ENCODE data around the gene CNOT6.

CNOT6 gene

DNA sequence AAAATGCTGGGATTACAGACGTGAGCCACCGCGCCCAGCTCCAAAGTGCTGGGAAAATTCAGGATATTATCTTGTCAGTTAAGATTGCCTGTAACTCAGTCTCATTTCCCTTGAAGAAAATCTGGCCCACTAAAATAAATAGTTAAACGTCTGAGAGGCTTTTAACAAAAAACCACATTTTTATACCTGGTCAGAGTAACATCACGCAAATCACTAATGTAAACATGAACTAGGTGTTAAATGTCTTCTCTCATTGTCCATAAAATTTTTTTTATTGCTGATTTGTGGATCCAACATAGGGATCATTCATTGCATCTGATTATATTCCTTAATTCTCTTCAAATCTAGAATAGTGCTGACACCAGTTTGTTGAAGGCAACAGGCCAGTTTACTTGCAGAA, 22.3 kb downstream of the CNOT6 start:
- ChIA-PET POLR2A (no interaction called here), CTCF (no interaction called here)
- TF ChIP-seq, protein P1, sequence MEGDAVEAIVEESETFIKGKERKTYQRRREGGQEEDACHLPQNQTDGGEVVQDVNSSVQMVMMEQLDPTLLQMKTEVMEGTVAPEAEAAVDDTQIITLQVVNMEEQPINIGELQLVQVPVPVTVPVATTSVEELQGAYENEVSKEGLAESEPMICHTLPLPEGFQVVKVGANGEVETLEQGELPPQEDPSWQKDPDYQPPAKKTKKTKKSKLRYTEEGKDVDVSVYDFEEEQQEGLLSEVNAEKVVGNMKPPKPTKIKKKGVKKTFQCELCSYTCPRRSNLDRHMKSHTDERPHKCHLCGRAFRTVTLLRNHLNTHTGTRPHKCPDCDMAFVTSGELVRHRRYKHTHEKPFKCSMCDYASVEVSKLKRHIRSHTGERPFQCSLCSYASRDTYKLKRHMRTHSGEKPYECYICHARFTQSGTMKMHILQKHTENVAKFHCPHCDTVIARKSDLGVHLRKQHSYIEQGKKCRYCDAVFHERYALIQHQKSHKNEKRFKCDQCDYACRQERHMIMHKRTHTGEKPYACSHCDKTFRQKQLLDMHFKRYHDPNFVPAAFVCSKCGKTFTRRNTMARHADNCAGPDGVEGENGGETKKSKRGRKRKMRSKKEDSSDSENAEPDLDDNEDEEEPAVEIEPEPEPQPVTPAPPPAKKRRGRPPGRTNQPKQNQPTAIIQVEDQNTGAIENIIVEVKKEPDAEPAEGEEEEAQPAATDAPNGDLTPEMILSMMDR (IDR thresholded peaks at IDR 0.05; ENCODE audit: control extremely low read depth, extremely low read depth, low read depth, missing control alignments) = no peak
- no peak for DNase-seq (ENCODE audit: extremely low spot score)

DNA sequence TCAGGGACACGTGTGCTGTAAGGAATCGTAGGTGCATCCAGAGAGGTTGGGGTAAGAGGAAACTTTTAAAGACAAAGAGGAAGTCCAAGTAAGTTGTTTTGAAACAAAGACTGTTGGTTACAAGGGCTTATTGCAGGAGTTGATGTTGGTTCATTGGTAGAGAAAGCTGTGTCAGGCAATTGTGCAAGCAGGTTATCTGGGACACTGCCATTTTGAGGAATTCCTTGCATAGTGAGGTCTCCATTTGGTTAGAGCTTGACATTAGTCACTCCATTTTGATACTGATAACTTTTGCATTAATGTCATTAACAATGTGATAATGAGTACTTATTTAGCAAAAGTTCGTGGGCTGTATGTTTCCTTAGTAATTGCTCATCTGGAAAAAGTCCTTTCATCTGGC, 24.9 kb downstream of the CNOT6 start:
- TF ChIP-seq, protein P1 (IDR thresholded peaks at IDR 0.05; ENCODE audit: control extremely low read depth, extremely low read depth, low read depth, missing control alignments) = no peak
- DNase-seq (ENCODE audit: extremely low spot score) = no peak
- ChIA-PET CTCF (interaction anchor here (1.0 kb wide), 1 partner anchor 12 kb away, joined by 4 read pairs; no protein-coding TSS in a partner anchor), POLR2A (no interaction called here)

DNA sequence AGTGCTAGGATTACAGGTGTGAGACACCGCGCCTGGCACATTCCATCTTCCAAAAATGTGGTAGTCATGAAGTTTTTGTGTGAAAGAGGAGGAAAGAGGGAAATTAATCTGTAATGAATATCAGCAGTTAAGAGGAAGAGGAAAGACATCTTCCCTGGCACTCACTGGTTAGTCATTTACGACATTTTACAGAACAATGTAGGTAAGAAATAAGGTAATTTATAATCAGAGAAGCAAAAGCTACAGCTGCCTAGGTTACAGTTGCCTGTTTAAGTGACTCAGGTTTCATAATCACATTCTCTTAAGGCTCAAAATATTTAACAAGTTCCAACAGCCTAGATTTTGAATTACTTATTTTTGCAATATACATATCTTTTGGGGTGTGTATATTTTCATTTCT, 26.9 kb downstream of the CNOT6 start:
- CTCF ChIA-PET = interaction anchor here (1.3 kb wide), 1 partner anchor 9 kb away, joined by 3 read pairs; no protein-coding TSS in a partner anchor
- no peak for DNase-seq (ENCODE audit: extremely low spot score)
- POLR2A ChIA-PET = no interaction called here
- TF ChIP-seq, protein P1 (IDR thresholded peaks at IDR 0.05; ENCODE audit: control extremely low read depth, extremely low read depth, low read depth, missing control alignments) = no peak

DNA sequence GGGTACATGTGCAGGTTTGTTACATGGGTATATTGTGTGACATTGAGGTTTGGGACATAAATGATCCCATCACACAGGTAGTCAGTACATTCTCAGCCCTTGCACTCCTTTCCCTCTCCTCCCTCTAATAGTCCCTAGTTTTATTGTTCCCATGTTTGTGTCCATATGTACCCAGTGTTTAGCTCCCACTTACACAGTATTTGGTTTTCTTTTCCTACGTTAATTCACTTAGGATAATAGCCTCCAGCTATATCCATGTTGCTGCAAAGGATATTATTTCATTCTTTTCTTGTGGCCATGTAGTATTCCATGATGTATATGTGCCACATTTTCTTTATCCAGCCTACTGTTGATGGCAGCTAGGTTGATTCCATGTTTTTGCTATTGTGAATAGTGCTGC, 27.4 kb downstream of the CNOT6 start:
- POLR2A ChIA-PET = no interaction called here
- CTCF ChIA-PET = interaction anchor here (1.3 kb wide), 1 partner anchor 10 kb away, joined by 3 read pairs; no protein-coding TSS in a partner anchor
- TF ChIP-seq, protein P1 (IDR thresholded peaks at IDR 0.05; ENCODE audit: control extremely low read depth, extremely low read depth, low read depth, missing control alignments) = no peak
- DNase-seq (ENCODE audit: extremely low spot score) = no peak

DNA sequence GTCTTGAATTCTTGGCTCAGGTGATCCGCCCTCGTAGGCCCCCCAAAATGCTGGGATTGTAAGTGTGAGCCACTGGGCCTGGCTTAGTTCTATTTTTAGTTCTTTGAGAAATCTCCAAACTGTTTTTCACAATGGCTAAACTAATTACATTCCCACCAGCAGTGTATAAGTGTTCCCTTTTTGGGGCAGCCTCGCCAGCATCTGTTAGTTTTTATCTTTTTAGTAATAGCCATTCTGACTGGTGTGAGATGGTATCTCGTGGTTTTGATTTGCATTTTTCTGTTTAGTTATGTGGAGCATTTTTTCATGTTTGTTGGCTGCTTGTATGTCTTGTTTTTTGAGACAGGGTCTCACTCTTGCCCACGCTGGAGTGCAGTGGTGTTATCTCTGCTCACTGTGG, 28.2 kb downstream of the CNOT6 start:
- DNase-seq (ENCODE audit: extremely low spot score) = no peak
- ChIA-PET CTCF (interaction anchor here (0.7 kb wide), 1 partner anchor 21 kb away, joined by 3 read pairs; no protein-coding TSS in a partner anchor), POLR2A (no interaction called here)
- TF ChIP-seq, protein P1 (IDR thresholded peaks at IDR 0.05; ENCODE audit: control extremely low read depth, extremely low read depth, low read depth, missing control alignments) = no peak

DNA sequence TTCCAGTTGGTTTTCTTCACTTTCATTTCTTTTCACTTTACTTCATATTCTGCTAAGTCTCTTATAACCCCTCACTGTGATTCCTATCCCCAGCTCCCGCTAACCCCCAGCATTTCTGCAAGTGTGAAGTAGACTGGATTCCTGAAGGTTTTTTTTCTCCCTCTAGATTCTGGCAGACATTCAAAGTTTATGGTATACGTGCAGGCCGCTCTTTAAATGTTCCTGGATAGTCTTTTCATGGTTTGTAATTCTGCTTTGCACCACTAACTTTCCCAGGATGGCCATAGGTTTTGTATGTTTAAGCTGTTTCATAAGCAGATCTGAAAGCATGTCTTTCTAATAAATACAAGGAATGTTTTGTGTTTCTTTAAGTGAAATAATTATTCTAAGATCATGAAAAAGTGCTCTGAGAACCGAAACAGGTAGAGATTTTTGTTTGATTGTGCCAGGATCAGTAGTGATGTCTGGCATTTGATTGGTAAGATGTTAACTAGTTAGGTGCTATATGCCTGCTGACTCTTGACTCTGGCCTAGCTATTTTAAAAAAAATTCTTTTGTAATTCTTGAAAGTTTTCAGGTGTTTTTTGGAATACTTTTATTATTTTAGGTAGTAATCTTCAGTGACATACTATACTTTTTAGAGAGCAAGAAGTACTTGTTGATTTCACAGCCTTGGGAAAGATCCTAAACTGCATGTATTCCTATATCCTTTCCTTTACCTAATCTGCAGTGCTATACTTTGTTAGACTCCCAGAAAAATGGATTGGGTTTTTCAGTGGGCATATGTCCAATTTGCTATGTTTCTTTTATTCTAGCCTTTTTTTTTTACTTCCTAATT, 29.7 kb downstream of the CNOT6 start:
- POLR2A ChIA-PET = no interaction called here
- DNase-seq (ENCODE audit: extremely low spot score) = no peak
- CTCF ChIA-PET = interaction anchor here (1.4 kb wide), 1 partner anchor 23 kb away, joined by 5 read pairs; no protein-coding TSS in a partner anchor

More for the DNA sequence above, 29.7 kb downstream of the CNOT6 start:
- TF ChIP-seq, protein P1 (IDR thresholded peaks at IDR 0.05; ENCODE audit: control extremely low read depth, extremely low read depth, low read depth, missing control alignments) = no peak
